Ectodermal cell (in vitro differentiated cells): ENCODE measurements around the gene LIPJ.

Source experiments
- H3K27ac ChIP-seq: 2 replicates; pipeline ENCODE4 v1.7.0; 2013; ENCODE audit warnings: mild to moderate bottlenecking, low read depth, low read length; ENCODE audit not compliant: insufficient read depth, poor library complexity, severe bottlenecking
- H3K27me3 ChIP-seq: 2 replicates; pipeline ENCODE4 v1.7.0; 2013; ENCODE audit warnings: mild to moderate bottlenecking, low read length; ENCODE audit not compliant: insufficient read depth, control insufficient read depth, poor library complexity, severe bottlenecking
- H3K36me3 ChIP-seq: one replicate; pipeline ENCODE4 v1.7.0; 2013; ENCODE audit warnings: low read length; ENCODE audit not compliant: control insufficient read depth, insufficient read depth
- H3K4me1 ChIP-seq: one replicate; pipeline ENCODE4 v1.7.0; 2013; ENCODE audit warnings: low read length; ENCODE audit not compliant: control insufficient read depth, insufficient read depth
- H3K4me3 ChIP-seq: 2 replicates; pipeline ENCODE4 v1.7.0; 2013; ENCODE audit warnings: low read depth, low read length, control low read depth; ENCODE audit not compliant: insufficient read depth
- H3K9me3 ChIP-seq: 2 replicates; pipeline ENCODE4 v1.7.0; 2013; ENCODE audit warnings: mild to moderate bottlenecking, low read length, moderate library complexity; ENCODE audit not compliant: control insufficient read depth
- WGBS, 2 experiments: methylation state at CpG; one replicate each; pipeline ENCODE4 v1.1.7; 2013; ENCODE audit warnings: missing lambda C conversion rate in 2 of 2; 5-methylcytosine and 5-hydroxymethylcytosine counted together

LIPJ gene

DNA sequence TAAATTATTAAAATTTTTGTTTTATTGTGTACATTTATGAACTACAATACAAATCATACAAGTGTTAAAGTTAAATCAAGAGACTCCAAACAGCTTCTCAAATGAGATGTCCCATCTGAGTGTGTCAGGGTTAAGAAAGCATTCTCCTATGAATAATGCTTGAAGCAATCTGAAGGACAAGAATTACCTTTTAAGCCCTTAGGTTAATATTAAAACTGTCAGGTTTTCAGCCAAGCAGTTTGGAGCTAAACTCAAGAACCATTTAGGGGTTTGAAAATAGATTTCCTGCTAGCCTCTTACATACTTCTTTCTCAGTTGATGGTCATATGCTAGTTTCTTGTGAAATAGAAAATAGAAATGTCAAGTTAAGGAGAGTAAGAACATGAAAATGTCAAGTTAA, 38.3 kb downstream of the LIPJ start:
- no peak overlapping the region for H3K27ac ChIP-seq
- H3K9me3 ChIP-seq = no peaks in the 10 kb centered on the region
- no peaks in the 10 kb centered on the region for H3K27me3 ChIP-seq
- no peaks in the 10 kb centered on the region for H3K36me3 ChIP-seq
- no peak overlapping the region for H3K4me3 ChIP-seq
- no peaks in the 10 kb centered on the region for H3K4me1 ChIP-seq

DNA sequence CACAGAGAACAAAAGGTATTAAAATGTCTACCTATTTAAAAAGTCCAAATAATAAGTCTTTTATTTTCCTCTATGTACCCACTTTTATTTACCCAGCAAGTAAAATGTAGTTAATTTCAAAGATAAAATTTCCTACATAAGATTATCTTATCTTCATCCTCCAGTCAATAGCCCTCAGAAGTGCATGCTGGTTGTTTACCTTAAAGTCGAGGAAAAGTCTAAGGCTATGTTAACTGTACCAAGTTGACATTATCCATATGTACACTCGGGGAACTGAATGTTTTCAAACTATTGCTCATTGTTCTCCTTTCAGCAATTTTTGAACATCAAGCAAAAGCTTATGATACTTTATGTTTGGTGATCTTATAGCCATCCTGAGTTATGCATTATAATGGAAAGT, 53.6 kb downstream of the LIPJ start:
- Histone ChIP-seq H3K4me3 (no peak overlapping the region), H3K27me3 (no peaks in the 10 kb centered on the region), H3K4me1 (no peaks in the 10 kb centered on the region), H3K36me3 (no peaks in the 10 kb centered on the region), H3K27ac (no peak overlapping the region), H3K9me3 (no peaks in the 10 kb centered on the region)
- 84 to 93% methylated on average over 2 of the region's 2 CpGs for WGBS, 2 experiments

DNA sequence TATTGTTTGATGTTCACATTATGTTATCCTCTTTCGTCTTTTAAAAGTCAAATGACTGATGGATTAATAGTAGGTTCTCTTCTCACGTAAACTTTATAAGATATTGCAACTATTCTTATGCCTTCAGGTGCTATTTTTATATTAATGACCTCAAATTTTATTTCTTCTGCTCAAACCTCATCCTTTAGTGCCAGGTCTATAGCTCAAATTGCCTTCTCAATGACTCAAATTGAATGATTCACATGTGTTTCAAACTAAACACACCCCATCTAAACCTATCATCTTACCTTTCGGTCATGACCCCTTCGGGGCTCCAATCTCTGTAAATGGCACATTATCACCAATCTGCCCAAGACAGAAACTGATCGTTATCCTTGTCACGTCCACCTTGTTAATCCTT, 55.6 kb downstream of the LIPJ start:
- H3K36me3 ChIP-seq = no peaks in the 10 kb centered on the region
- H3K9me3 ChIP-seq = no peaks in the 10 kb centered on the region
- WGBS, 2 experiments = 90% methylated on average over 5 to 6 of the region's 6 CpGs
- H3K27me3 ChIP-seq = no peaks in the 10 kb centered on the region
- H3K27ac ChIP-seq = no peak overlapping the region
- H3K4me1 ChIP-seq = no peaks in the 10 kb centered on the region
- H3K4me3 ChIP-seq = no peak overlapping the region

DNA sequence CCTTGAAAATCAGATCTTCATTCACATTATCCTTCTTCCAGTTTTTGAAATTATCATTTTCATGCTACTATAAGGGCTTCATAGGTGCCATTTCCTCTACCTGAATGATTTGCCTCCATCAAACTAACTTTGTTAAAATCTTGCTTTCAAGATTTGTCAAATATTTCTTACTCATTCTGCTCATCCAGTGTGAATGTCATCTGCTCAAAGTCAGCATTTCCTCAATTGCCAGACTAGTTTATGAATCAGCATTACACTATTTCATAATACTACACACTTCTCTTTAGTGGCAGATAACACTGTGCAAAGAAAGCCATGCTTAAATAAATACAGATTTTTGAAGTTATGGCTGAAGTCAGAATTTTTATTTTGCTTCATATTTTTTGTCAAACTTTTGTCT, 56.4 kb downstream of the LIPJ start:
- Histone ChIP-seq H3K27me3 (no peaks in the 10 kb centered on the region), H3K4me3 (no peak overlapping the region), H3K4me1 (no peaks in the 10 kb centered on the region), H3K9me3 (no peaks in the 10 kb centered on the region), H3K36me3 (no peaks in the 10 kb centered on the region), H3K27ac (no peak overlapping the region)

DNA sequence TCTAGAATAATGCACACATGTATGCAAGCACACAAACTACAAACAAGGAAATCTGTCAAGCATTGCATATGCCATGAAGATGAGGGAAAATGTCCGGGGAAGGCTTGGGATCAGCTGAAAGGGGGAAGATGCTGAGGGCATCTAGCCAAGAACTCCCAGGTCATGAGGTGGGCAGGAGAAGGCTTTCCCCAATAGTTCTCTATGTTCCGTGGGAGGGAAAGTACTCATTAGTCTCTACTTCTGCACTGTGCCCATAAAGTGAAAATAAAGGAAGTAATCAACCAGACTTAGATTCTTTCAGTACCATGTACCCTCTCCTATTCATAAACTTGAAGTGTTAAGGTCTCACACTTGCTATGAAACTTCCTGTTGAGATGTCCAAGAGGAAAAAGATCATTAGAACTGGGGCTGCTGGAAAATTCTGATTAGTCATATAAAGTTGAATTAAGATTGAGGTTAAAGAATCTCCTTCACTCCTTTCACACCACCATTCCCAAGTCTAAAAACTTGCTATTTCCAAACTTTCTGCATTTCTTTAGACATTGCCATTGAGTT, 60.6 kb downstream of the LIPJ start:
- H3K4me3 ChIP-seq = no peak overlapping the region
- H3K36me3 ChIP-seq = no peaks in the 10 kb centered on the region
- H3K4me1 ChIP-seq = no peaks in the 10 kb centered on the region
- no peaks in the 10 kb centered on the region for H3K9me3 ChIP-seq
- 88 to 100% methylated on average over 2 of the region's 2 CpGs for WGBS, 2 experiments
- no peaks in the 10 kb centered on the region for H3K27me3 ChIP-seq
- H3K27ac ChIP-seq = no peak overlapping the region

DNA sequence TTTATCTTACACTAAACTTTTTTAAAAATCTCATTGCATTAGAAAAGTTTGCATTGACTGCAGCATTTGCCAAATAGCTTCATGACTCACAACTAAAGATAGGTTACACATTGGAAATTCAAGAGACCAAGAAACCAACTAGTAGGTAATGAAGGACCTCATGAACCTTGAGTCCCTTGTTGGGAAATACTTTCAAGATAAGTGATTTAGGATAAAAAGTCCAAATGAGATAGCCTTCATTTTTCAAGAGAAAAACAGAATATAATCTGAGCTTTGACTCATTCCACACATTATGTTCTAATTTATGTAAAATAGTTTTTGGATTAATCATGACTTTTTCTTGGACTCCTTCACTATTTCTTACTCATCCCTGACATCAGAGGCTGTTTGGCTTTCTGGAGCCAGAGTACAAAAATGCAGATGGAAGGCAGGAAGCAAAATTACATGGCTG, 64.6 kb downstream of the LIPJ start:
- no peaks in the 10 kb centered on the region for H3K4me1 ChIP-seq
- no peak overlapping the region for H3K27ac ChIP-seq
- H3K9me3 ChIP-seq = no peaks in the 10 kb centered on the region
- H3K36me3 ChIP-seq = no peaks in the 10 kb centered on the region
- H3K4me3 ChIP-seq = no peak overlapping the region
- no peaks in the 10 kb centered on the region for H3K27me3 ChIP-seq

DNA sequence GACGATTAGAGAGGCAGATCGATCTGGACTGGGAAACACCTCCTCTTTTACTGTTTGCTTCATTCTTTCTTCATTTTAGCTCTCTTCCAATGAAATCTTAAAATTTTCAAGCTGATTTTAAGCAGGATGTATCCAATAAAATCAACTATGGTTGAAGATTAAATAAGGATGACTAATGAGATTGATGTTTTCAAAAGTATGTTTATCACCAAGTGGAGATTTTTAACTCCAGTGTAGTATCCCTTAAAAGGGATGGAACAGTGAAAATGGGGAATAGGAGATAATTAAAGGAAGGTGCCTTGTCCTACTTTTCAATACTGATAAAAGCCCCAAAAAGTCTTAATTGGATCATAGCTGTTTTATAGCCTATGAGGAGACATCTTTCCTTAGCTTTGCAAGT, 66.1 kb downstream of the LIPJ start:
- H3K9me3 ChIP-seq = no peaks in the 10 kb centered on the region
- WGBS, 2 experiments = 81% methylated on average over 2 of the region's 2 CpGs; no CpG with 5 or more reads in 1 of the 2 experiments
- no peak overlapping the region for H3K4me3 ChIP-seq
- H3K36me3 ChIP-seq = no peaks in the 10 kb centered on the region
- H3K4me1 ChIP-seq = no peaks in the 10 kb centered on the region
- H3K27ac ChIP-seq = no peak overlapping the region
- no peaks in the 10 kb centered on the region for H3K27me3 ChIP-seq
